22Rv1 (cell line): ENCODE results near the gene MET.

Source experiments
- ZFX ChIP-seq: fragments of 450-650 bp; IDR thresholded peaks from 2 replicates; pipeline ENCODE4 v1.6.1; 2017; ENCODE audit warnings: antibody characterized with exemption, borderline replicate concordance
- TF ChIP-seq, protein P1 (sequence below): fragments of 450-650 bp; IDR thresholded peaks from 2 replicates; pipeline ENCODE4 v1.5.1; 2017; ENCODE audit warnings: mild to moderate bottlenecking

DNA sequence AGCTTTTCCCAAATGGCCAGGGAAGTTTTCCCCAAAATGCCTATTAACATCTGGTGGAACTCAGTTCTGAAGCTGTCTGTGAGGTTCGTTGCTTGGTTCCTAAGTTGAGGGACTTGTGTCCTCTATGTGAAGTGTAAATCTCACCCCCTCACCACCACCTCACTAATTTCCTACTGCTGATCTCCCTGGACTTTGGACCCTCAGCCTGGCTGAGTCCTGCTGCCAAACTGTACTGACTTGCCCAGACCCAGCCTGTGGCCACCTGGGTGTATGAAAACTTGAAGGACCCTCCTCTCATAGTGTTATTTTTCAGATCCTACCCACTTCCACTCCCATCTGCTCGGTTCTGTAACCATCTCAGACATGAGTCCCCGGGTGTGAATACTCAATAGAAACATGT is 94.9 kb downstream of the MET start:
- TF ChIP-seq, protein P1, sequence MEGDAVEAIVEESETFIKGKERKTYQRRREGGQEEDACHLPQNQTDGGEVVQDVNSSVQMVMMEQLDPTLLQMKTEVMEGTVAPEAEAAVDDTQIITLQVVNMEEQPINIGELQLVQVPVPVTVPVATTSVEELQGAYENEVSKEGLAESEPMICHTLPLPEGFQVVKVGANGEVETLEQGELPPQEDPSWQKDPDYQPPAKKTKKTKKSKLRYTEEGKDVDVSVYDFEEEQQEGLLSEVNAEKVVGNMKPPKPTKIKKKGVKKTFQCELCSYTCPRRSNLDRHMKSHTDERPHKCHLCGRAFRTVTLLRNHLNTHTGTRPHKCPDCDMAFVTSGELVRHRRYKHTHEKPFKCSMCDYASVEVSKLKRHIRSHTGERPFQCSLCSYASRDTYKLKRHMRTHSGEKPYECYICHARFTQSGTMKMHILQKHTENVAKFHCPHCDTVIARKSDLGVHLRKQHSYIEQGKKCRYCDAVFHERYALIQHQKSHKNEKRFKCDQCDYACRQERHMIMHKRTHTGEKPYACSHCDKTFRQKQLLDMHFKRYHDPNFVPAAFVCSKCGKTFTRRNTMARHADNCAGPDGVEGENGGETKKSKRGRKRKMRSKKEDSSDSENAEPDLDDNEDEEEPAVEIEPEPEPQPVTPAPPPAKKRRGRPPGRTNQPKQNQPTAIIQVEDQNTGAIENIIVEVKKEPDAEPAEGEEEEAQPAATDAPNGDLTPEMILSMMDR: no peak
- no peak for TF ChIP-seq ZFX
